NCI-H1048 (cell line): ENCODE results near the gene INPPL1.
"Not testable (repeated sequence)": the region's sequence is repeated elsewhere in the genome, so short reads cannot be mapped to it uniquely, and the experiment has no call there.

Experiments
- DNase-seq: peaks from one replicate; lab custom pipeline; 2025; lab: John Stamatoyannopoulos, UW

The INPPL1 gene

DNA sequence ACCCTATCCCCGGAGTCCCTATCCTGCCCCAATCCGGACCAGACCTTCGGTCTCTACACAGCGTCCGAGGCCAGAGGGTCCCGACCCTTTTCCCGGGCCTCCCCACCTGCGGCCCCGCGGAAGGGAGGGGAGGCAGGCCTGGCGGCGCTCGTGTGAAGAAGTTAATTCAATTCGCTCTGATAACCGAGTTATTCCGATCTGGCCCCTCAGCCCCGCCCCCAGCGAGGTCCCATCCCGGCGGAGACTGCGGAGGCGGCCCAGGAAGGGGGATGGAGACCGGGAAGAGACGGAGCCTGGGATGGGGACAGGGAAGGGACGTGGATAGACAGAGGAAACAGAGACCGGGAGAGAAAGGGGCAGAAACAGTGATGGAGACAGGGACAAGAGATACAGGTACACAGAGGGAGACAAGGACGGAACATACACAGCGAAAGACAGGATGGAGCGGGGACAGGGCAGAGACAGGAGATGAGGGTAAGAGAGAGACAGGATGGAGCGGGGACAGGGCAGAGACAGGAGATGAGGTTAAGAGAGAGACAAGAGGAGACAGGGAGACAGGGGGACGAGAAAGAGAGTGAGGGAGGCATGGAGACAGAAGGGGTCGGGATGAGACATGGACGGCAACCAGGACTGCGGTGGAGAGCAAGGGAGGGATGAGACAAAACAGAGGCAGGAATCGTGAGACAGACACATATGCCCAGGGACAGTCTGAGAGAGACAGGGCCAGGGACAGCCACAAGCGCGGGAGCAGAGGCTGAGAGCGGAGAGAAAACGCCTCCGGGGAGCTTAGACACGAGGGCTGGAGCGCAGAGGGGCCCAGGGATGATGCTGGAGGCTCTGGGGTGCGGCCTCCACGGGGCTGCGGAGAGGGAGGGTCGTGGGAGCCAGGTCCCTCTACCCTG is 20.0 kb downstream of the INPPL1 start:
- no peak for DNase-seq

DNA sequence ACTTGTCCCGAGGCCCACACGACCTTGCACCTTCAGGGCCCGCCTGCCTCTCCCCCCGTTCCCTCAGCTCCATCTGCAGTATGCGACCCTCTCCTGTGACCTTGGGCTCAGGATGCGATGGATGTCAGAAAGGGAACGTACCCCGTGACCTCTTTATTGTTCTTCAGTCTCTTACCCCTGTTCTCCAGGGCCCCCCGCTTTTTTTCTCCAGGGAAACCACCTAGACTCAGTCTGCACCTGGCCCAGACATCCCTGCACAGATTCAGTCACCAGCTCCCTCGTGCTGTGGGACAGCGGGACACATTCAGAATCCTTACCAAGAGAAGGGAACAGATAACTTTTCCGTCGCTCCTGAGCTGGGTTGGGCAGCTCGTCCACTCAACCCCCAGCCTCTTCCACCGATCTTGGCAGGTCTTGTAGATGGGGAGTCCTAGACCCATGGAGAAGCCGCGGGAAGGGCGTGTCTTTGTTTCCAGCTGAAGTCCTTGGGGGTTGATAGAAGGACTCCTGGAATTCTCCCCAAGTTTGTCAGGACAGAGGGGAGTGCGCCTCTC is 20.8 kb downstream of the INPPL1 start:
- DNase-seq, result no peak

- no peak for DNase-seq
Measured at GRCh38 chr11:72247584-72247983, 23.0 kb downstream of the INPPL1 start.

DNA sequence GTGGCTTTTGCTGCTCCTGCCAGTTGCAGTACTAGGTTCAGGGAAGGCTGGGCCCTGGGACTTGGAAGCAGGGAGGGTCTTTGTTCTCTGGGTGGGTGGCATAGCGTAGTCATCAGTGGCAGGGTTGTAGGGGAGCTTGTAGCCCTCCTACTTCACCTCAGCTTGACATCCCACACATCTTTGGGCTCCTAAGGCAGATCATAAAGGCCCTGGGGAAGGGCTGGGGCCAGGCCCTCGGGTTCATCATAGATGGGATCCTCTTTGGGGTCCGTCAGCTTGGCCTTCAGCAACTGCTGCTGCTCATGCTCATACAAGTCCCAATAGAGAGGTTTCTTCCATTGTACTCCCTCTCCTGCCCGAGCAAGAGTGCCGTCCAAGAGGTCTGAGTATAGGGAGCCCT is 25.4 kb downstream of the INPPL1 start:
- DNase-seq, result no peak

GRCh38 chr11:72250661-72251464 is 26.3 kb downstream of the INPPL1 start:
- DNase-seq, result no peak

GRCh38 chr11:72251614-72252013 is 27.0 kb downstream of the INPPL1 start:
- DNase-seq, result no peak

DNA sequence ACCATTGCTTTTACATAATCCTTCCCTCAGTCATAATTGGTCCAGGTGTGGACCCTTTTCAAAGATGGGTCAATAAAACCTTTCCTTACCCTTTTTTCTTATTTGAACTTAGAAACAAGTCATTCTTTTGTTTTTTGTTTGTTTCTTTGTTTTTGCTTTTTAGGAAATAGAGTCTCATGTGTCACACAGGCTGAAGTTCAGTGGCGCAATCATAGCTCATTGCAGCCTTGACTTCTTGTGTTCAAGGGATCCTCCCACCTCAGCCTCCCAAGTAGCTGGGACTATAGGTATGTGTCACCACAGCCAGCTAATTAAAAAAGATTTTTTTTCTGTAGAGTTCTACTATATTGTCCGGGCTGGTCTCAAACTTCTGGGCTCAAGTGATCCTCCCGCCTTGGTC is 28.8 kb downstream of the INPPL1 start:
- DNase-seq, result no peak

GRCh38 chr11:72254299-72254993 is 29.9 kb downstream of the INPPL1 start:
- no peak for DNase-seq

- DNase-seq, result no peak
Measured at GRCh38 chr11:72257570-72257969, 33.0 kb downstream of the INPPL1 start.

- no peak for DNase-seq
Measured at GRCh38 chr11:72259490-72259889, 34.9 kb downstream of the INPPL1 start.

GRCh38 chr11:72260574-72260973 is 36.0 kb downstream of the INPPL1 start:
- no peak for DNase-seq

DNA sequence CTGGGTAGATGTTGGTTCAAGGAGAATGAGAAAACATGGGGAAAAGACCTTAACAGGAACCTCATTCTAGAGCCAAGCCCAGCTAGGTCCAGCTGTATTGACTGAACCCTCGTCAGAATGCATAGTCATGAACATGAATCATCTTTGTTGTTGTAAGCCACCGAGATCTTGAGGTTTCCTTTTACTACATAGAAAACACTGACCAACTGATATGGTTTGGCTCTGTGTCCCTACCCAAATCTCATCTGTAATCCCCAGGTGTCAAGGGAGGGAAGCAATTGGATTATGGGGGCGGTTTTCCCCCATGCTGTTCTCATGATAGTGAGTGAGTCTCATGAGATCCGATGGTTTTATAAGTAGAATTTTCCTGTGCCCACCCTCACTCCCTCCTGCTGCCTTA is 38.8 kb downstream of the INPPL1 start:
- no peak for DNase-seq

GRCh38 chr11:72265951-72266350 is 41.4 kb downstream of the INPPL1 start:
- no peak for DNase-seq

DNA sequence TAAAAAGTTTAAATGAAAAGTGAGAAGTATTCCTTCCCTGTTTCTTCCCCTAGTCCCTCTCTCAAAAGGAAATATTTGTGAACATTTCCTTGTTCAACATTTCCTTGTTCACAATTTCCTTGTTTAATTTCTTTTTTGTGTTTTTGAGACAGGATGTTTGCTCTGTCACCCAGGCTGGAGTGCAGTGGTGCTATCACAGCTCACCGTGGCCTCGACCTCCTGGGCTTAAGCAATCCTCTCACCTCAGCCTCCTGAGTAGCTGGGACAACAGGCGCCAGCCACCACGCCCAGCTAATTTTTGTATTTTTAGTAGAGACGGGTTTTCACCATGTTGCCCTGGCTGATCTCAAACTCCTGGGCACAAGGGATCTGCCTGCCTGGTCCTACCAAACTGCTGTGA is 42.4 kb downstream of the INPPL1 start:
- DNase-seq, result not testable (repeated sequence)

DNA sequence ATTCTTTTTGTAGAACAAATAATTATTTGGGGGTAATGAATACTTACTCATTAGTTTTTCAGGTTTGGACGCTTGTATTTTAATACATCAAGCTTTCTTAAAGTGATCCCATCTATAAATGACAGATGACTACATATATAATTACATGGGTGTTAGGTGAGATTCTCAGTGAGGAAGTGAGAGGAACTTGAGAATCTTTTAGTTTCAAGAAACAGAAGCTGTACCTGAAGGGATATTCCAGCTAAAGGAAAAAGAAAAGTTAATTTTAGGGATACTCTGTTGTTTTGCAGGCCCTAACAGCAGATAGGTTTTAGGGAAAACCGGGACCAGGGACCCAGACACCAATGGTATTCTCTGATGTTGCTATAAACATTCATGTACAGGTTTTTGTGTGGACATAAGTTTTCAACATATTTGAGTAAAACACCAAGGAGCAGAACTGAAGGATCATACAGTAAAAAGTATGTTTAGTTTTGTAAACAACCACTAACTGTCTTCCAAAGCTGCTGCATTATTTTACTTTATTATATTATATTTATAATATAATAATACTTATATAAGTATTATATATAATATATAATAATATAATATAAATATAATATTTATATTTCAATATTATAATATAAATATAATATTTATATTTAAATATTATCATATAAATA is 43.5 kb downstream of the INPPL1 start:
- no peak for DNase-seq

- no peak for DNase-seq
Measured at GRCh38 chr11:72271980-72272379, 47.4 kb downstream of the INPPL1 start.

DNA sequence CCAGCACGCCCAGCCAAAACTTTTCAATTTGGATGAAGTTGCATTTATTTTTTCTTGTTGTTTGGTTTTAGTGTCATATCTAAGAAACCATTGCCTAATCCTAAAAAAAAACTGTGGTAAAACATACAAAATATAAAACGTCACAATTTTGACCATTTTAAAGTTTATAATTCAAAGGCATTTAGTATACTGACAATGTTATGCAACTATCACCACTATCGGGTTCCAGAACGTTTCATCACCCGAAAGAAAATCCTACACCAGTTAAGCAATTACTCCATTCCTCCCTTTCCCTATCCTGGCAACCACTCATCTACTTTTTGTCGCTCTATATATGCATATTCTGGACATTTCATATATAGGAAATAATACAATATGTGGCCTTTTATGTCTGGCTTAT is 49.9 kb downstream of the INPPL1 start:
- no peak for DNase-seq

- DNase-seq, result no peak
Measured at GRCh38 chr11:72278905-72279304, 54.3 kb downstream of the INPPL1 start.

DNA sequence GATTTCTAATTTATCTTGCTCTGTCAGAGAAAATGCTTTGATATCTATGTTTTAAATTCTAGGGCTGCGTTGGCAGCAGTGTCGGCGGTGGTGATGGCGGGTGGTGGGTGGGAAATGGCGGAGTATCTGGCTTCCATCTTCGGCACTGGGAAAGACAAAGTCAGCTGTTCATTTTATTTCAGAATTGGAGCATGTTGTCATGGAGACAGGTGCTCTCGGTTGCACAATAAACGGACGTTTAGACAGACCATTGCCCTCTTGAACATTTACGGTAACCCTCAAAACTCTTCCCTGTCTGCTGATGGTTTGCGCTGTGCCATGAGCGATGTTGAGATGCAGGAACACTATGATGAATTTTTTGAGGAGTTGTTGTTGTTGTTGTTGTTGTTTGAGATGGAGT is 55.5 kb downstream of the INPPL1 start:
- no peak for DNase-seq

DNA sequence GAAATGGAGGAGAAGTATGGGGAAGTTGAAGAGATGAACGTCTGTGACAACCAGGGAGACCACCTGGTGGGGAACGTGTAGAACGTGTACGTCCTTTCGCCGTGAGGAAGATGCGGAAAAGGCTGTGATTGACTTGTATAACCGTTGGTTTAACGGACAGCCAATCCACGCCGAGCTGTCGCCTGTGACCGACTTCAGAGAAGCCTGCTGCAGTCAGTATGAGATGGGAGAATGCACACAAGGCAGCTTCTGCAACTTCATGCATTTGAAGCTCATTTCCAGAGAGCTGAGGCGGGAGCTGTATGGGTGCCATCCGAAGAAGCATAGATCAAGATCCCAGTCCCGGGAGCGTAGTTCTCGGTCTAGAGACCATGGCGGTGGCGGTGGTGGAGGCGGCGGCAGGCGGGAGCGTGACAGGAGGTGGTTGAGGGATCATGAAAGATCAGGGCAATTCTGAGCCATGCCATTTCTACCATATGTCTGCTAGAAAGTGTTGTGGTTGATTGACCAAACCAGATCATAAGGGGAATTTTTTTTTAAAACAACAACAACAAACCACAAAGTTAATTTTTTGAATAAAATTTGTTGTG is 56.3 kb downstream of the INPPL1 start:
- DNase-seq, result no peak

GRCh38 chr11:72283947-72284346 is 59.4 kb downstream of the INPPL1 start:
- no peak for DNase-seq
